Omental fat pad (tissue), 4 donors: Measurements from ENCODE around the gene AKNA. TPM values are rescaled to one million over a fixed set of nuclear protein-coding genes. Genes with fewer than 3 reads are reported as not detected.

ENCODE experiments used
- ATAC-seq: fragments of 150-250 bp; one replicate; pipeline ENCODE4 v1.9.1; 2016; ENCODE audit warnings: mild to moderate bottlenecking, moderate library complexity; ENCODE audit not compliant: low FRiP score
- DNase-seq: peaks from one replicate; pipeline ENCODE4 v3.0.0-alpha.2; 2019; ENCODE audit warnings: low spot score
- total RNA-seq, 4 donors: library from RNA; depleted of rRNA; stranded (reverse); fragments of >200 nt; gene quantifications; one replicate each; pipeline ENCODE4 v1.1.0, GENCODE V29; 2016
- TF ChIP-seq, protein P1 (sequence below), 3 donors: fragments of 450-650 bp; IDR thresholded peaks; one replicate each; pipeline ENCODE4 v1.5.1; 2016 to 2017; ENCODE audit warnings: antibody characterized with exemption in 3 of 3, mild to moderate bottlenecking in 3 of 3, moderate library complexity in 2 of 3

Gene AKNA
- total RNA-seq, 4 donors from 2014 or later: 22.6 to 86.1 (median 71.5) TPM

DNA sequence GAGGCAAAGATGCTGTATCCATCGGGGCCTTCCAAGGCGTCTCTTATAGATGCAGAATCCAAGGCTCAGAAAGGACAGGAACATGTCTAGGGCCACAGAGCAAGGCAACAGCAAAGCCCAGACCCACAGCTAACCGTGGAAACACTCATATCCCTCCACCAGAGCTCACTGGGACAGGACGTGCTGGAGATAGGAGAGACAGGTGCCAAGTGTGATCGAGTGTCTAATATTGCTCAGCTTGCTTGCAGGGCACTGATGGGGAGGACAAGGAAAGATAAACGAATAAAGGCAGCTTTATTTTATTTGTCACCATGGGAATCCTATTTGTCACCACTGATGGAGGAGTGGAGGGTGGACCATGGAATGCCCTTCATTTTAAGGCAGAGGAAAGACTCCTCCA, 44.0 kb upstream of the AKNA start:
- TF ChIP-seq, protein P1, sequence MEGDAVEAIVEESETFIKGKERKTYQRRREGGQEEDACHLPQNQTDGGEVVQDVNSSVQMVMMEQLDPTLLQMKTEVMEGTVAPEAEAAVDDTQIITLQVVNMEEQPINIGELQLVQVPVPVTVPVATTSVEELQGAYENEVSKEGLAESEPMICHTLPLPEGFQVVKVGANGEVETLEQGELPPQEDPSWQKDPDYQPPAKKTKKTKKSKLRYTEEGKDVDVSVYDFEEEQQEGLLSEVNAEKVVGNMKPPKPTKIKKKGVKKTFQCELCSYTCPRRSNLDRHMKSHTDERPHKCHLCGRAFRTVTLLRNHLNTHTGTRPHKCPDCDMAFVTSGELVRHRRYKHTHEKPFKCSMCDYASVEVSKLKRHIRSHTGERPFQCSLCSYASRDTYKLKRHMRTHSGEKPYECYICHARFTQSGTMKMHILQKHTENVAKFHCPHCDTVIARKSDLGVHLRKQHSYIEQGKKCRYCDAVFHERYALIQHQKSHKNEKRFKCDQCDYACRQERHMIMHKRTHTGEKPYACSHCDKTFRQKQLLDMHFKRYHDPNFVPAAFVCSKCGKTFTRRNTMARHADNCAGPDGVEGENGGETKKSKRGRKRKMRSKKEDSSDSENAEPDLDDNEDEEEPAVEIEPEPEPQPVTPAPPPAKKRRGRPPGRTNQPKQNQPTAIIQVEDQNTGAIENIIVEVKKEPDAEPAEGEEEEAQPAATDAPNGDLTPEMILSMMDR (IDR thresholded peaks at IDR 0.05): no peak
- no peak for ATAC-seq
- DNase-seq: no peak

DNA sequence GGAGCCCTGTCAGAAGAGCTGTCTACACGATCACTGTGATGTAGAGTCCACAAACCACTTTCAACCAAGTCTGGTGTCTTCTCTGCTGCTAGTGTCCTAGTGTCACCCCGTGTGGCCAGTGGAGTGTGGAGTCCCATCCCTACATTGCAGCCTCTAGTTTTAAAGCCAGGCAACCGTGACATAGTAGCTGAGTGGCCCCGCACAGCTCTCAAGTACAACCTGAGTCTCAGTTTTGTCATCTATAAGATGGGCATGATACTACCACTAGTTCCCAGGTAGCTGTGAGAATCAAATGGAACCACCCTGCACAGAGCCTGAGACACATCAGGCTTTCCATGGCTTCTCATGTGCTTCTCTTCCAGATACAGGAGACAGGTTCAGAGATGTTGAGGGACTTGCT, 43.2 kb upstream of the AKNA start:
- TF ChIP-seq, protein P1 (IDR thresholded peaks at IDR 0.05): no peak
- ATAC-seq (no peak), DNase-seq (no peak)

DNA sequence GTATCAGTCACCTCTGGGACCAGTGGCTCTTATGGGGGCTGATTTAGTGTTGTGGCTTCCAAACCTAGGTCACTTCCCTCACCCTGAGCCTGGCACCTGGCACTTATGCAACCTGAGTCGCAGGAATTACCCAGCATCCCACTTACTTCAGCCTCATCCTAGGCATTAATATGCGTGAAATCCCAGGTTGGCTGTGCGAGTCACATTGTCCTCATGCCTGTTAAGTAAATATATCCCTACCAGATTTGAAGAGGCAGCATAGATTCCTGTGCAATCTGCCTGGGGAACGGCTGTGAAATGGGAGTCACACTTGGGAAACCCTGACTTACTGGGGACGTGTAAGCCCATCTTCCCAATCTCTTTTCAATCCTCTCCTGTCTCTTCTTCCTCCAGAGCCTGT, 42.7 kb upstream of the AKNA start:
- TF ChIP-seq, protein P1 (IDR thresholded peaks at IDR 0.05): no peak
- ATAC-seq (no peak), DNase-seq (no peak)

DNA sequence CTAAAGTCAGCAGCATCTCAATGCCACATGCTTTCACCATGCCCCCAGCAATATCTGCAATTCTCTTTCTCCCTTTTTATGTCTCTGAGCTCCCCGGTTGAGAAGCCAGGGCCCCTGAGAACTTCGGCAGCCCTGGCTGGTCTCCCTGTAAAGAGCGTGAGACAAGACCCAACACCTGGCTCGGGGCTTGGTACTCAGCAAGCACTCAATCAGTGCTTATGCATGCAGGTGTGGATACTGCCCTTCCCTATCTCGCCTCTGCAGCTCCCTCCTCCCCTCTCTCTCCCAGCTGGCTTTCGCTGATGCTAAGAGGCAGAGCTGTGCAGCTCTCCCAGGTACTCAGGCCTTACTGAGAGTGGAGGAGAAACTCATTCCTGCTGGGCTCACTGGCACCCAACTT, 41.7 kb upstream of the AKNA start:
- ATAC-seq: no peak
- DNase-seq: no peak
- TF ChIP-seq, protein P1 (IDR thresholded peaks at IDR 0.05): no peak

DNA sequence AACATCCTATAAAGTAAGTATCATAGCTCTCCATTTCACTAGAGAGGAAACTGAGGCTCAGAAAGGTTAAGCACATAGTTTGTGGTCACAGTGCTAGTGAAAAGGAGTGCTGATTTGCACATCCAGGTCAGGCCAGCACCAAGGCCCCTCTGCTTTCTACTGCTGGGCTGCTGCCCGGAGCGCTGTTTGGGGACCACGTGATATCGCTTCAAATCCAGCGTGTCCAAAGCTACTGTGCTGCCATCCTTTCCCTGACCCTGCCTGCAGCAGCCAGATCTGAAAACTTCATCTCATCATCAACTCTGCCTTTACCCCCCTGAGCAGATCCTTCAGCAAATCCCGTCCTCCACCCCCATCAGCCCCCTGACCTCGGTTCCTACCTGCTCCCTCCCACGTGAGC, 40.7 kb upstream of the AKNA start:
- no peak for ATAC-seq
- TF ChIP-seq, protein P1 (IDR thresholded peaks at IDR 0.05): no peak

DNA sequence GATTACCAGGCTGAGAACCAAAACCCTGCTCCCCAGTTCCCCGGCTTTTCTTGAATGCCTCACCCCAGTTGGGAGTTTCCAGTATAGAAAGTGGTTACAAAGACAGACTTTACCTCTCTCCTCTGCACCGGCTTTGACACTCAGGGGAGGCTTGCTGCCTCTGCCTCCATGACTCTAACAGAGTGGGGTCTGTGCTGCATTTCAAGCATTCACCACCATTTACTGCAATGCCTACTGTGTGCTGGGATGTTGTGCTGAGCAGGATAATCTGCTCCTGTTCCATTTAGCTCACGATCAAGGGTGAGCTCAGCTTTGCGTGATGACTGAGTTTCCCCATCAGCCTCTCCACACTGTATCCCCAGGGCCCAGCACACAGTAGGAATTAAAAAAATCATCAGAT, 39.9 kb upstream of the AKNA start:
- ATAC-seq: no peak
- DNase-seq: no peak
- TF ChIP-seq, protein P1 (IDR thresholded peaks at IDR 0.05): no peak

More for the DNA sequence above, 40.7 kb upstream of the AKNA start:
- DNase-seq: no peak

DNA sequence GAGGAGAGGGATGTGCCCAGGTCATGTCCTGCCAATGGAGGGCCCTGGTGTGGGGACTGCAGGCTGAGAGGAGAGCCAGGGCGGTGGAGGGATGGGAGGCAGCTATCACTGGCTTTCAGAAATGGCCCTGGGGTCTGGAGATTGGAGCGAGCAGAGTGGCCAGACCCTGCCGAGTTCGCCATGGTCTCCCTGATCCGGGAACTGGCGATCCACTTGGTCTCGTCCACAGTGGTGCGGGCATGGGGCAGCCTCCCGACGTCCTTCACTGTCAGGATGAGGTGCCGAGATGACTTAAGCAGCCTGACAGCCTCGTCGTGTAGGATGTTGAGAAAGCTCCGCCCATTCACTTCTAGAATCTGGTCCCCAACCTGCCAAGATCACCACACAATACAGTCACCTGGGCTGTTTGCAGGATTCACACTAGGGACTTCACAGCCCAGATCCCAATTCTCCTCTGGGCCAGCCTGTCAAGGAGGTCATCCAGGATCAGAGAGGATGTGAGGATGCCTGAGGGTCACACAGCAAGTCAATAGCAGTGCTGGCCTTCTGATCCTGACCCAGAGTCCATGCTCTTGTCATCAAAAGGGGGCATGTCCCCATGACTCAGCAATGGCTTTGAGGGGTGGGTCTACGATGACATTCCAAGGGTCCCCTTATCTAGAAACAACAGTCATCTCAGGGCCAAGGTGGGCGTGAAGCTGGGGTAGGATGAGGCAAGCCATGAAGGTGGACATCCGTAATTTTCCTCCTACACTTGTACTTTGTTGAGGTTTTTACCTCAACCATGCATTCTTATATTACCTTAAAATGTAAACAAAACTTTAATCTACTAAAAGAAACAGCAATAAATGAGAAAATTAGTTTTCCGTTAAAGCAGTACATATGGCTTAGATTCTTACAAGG, 38.5 kb upstream of the AKNA start:
- TF ChIP-seq, protein P1 (IDR thresholded peaks at IDR 0.05): no peak
- no peak for DNase-seq
- ATAC-seq: no peak
